Measurements from ENCODE around the gene APC2.

APC2 gene

DNA sequence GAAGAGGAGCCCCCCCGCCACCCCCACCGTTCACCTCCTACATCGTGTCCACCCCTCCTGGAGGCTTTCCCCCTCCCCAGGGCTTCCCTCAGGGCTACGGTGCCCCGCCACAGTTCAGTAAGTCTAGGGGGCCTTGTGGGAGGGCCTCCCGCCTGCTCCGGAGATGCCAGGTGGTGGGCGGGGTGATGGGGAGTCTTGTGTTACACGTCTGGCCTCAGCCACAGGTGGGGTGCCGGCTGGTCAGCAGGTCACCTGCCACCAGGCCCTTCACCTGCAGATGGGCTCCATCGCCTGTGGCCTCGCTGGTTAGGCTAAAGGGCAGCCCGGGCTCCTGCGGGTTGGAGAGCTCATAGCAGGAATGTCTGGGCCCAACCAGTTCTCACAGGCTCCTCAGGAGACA is 19.7 kb upstream of the APC2 start:
- no peak for DNase-seq (ENCODE audit: low spot score)

DNA sequence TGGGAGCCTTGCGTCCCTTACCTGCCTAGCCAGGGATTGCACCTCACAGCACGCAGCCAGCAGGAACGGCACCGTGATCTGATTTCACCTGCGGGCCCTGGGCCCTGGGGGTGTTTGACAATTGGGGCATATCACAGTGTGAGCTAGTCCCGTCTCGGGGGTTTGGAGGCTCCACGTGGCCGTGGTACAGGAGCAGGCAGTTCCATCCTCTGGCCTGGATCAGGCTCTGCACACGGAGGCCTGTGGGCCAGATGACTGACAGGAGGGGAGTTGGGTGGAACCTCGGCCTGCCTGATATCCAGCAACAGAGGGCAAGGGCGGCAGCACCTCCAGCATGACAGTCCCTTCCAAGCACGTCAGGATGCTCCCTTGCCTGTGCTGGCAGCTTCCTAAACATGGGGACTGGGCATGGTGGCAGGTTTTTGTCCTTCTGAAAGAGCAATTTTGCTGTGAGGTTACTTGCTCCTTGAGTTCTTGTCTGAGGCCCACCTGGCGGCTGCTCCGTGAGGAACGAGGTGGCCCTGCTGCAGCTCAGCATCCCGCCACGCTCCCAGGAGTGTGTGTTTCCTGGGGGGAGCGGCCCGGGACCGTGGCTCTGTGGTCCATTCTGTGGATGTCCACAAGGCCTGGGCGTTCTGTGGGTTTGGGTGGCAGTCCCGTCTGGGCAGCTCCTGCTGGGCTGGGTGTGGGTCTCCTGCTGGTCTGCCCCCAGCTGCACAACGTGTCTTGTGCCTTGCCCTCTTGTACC is 18.0 kb upstream of the APC2 start:
- DNase-seq (ENCODE audit: low spot score): no peak

DNA sequence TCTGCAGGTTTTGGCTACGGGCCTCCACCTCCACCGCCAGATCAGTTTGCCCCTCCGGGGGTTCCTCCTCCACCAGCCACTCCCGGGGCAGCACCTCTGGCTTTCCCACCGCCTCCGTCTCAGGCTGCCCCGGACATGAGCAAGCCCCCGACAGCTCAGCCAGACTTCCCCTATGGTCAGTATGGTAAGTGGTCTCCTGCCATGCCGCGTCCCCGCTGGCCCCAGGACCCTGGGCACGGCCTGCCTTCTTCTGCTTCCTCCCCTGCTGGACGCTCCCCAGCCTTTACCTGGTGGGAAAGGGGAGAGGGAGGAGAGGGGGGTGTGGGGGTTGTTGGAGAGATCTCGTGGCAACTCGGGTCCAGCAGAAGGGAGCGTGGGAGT is 17.4 kb upstream of the APC2 start:
- no peak for DNase-seq (ENCODE audit: low spot score)

DNA sequence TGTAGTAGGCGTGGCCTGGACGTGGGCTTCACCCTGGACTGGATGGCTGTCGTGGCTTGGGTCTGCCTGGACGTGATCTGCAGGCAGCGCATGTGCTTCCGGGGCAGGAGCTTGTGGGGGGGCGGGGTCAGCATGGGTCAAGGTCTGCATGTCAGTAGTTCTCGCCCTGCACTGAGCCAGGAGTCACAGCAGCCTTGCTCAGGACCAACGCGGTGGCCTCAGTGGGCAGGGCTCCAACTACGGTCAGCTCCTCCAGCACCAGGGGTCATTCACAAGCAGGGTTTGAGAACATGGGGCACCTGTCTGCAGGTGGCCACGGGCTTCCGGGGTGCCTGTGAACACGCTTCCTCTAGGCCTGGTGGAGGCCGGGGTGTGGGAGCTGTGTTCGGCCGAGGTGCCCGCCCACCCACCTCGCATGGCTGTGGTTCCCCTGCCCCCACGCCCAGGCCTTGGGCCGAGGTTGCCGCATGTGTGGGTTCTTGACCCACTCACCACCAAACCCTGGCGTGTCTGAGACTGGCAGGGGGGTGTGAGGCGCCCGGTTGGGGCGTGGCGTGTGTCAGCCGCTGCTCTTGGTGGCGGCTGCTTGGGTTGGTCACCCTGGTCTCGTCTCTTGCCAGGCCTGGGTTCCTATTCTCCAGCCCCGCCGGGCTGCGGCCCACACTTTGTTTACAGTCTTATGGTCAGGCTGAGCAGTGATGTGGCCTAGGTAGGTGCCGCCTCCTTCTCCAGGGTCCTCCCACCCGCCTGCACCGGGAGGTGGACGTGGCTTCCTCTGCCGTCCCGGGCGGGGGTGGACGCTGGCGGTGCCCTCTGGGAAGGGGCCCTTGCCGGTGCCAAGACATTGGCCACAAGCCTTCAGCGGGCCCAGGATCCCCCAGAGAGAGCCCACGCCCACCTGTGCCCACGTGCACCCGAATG is 16.5 kb upstream of the APC2 start:
- no peak for DNase-seq (ENCODE audit: low spot score)

DNA sequence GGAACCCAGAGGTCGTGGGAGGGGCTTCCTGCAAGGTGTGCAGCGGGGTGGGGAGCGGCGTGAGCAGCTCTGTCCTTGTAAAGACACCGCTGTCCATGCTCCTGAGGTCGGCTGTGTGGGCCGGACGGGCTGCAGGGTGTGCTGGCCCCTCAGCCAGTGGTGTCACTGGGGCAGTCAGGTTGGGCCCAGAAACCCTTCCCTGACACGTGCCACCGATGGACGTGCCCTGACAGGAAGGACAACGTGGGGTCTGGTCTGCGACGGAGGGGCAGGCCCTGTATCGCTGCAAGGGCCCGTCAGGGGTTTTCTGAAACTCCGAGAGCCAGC is 15.9 kb upstream of the APC2 start:
- no peak for DNase-seq (ENCODE audit: low spot score)

DNA sequence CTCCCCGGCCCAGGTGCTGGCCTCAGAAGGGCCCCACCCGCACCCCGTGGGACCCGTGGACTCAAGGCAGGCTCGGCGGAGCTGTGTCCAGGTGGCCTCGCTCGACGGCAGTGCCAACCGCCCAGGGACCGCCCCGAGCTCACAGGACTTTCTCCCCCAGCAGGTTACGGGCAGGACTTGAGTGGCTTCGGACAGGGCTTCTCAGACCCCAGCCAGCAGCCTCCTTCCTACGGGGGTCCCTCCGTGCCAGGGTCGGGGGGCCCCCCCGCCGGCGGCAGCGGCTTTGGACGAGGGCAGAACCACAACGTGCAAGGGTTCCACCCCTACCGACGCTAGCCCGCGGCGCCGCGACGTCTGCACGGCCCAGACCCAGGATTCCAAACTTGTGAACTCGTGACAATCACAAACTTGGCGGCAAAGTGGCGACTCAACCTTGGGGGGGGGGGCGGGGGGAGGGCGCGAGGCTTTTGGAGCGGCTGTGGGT is 15.3 kb upstream of the APC2 start:
- no peak for DNase-seq (ENCODE audit: low spot score)

DNA sequence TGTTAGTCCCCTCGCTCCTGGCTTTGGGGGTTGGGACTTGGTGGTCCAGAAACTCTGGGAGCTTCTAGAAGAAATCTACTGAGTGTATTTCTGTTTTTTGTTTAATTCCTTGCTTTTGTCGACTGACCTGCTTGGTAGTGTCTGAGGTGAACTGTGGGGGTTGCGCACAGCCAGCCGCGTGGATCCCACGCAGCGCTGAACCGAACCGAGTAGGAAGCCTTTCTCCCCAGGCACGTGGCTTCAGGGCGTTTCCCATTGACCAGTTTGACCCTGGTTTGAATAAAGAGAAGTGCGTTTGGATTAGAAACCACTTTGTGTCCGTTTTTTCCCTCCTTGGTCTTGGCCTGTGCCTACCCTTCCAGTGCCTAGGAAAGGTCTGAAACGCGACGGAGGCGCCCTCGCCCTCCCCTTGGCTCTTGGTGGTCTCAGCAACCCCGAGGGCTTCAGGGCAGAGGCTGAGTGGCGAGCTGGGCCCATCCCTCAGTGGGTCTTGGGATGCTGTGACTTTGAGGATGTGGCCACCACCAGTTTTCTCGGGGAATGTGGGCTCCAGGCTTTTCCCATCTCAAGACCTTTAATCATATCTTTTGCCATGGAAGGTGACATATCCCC is 14.4 kb upstream of the APC2 start:
- no peak for DNase-seq (ENCODE audit: low spot score)

DNA sequence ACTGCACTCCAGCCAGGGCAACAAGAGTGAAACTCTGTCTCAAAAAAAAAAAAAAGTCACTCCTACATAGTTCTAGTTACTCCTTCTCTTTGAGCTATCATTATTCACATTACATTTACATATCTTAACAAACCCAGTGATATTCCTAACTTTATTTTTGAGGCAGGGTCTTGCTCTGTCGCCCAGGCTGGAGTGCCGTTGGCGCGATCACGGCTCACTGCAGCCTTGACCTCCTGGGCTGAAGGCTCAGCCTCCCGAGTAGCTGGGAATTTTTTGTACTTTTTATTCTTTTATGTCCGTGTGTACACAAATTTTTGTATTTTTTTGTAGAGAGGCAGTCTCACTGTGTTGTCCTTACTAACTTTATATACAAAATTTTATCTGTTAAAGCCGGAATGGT is 12.3 kb upstream of the APC2 start:
- no peak for DNase-seq (ENCODE audit: low spot score)

DNA sequence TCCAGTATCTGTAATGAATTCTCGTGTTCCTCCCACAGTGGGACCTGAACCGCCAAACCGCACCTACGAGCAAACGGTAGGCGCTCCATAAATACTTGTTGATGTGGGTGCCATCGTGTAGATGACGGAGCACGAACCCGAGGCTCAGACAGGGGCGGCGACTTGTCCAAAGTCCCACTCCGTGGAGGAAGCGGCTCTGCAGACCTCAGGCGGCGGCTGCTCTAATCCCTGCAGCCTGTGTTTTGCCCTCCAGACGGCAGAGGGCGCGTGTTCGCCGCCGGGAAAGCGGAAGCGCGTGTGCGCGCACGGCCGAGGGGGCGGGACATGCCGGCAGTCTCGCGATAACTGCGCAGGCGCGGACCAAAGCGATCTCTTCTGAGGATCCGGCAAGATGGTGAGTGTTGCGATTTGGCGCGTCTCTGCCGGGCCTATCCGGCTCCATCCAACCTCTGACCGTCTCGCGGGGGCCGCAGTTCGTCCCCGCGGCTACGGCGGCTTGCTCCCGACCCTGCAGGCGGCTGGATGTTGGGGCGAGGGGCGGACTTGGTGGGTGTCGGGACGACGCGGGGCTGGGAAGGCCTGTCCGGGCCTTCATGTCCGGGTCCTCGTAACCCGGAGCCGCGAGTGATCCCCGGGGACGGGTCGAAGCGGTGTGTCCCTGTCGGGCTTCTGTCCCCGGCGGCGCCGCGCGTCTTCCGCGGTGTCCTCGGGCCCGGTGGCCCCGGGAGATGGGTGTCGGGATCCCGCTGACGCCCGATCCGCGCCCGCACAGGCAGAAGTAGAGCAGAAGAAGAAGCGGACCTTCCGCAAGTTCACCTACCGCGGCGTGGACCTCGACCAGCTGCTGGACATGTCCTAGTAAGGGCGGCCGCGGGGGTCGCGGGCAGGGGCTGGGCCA is 11.6 kb upstream of the APC2 start, which contains the start of gene RPS15:
Gene RPS15, plus strand, starts transcription at position 362 of the 898 bp plus-strand sequence. Its CDS starts 30 bp downstream, at position 392.
- peak; percentile 95 for DNase-seq (ENCODE audit: low spot score)

DNA sequence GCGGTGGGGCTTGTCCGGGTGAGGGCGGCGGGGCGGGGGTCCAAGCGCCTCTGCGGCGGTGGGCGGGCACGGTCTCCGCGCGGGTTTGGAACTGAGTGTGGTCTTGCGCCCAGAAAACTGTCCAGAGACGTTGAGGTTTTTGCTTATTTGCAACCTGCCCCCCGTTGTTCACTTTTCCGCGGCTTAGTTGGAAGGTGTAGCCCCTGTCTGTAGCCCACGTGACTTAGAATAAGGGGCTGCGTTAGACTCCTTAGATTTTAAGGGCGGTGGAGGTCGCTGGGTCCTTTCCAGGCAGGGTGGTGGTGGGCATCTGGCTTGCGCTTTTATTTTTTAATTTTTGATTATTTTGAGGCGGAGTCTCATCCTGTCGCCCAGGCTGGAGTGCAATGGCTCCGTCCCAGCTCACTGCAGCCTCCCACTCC is 11.0 kb upstream of the APC2 start:
- no peak for DNase-seq (ENCODE audit: low spot score)

DNA sequence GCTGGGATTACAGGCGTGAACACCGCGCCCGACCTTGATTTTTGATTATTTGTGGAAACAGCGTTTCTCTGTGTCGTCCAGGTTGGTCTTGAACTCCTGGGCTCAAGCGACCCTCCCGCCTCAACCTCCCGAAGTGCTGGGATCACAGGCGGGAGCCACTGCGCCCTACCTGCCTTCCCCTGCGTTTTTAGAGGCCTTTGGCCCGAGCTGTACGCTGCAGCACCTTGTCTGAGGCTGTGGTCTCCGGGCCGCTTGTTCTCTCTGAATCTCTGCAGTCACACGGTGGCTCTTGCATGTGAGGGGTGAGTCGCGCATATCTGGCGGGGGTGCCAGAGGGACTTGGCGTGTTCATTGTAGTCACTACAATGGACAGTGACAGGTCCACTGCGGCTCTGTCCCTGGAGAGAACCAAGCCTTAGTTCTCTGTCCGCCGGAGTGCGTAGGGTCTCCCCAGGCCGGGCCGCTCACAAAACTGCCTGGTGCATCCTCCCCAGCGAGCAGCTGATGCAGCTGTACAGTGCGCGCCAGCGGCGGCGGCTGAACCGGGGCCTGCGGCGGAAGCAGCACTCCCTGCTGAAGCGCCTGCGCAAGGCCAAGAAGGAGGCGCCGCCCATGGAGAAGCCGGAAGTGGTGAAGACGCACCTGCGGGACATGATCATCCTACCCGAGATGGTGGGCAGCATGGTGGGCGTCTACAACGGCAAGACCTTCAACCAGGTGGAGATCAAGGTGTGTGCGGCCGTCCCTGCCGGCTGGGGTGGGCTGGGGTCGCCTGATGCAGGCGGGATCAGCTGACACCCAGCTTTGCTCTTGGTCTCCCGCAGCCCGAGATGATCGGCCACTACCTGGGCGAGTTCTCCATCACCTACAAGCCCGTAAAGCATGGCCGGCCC is 10.2 kb upstream of the APC2 start:
- DNase-seq (ENCODE audit: low spot score): peak; percentile 32

DNA sequence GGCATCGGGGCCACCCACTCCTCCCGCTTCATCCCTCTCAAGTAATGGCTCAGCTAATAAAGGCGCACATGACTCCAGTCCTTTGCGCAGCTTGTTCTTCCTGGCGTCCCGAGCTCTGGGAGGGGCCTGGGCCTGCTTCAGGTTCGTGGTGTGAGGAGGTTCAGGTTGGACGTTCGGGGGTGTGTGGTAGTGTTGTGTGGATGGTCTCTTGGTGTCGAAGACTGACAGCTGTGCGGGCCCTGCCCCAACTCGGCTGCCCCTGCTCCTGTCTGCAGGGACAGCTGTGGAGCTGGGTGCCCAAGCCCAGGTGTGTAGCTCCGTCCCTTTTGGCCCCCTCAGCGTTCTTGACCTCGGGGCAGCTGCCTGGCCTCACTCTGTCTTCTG is 9.5 kb upstream of the APC2 start:
- DNase-seq (ENCODE audit: low spot score): no peak

DNA sequence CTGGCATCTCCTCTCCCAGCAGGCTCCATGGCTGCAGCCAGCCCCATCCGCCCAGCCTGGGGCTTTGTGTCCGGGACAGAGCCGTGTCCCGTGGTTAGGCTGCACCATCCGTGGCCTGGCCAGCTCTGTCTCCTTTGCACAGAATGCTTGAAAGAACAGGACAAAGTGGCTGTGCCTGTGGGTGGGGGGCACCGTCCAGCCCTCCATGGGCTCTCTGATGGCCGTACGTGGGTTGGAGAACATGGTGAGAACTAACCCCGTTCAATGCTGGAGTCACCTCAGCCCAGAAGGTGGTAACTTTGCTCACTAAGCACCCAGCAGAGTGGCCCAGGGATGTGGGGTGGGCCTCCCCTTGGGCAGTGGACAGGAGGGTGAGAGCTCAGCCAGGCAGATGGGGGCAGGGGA is 8.9 kb upstream of the APC2 start:
- no peak for DNase-seq (ENCODE audit: low spot score)

DNA sequence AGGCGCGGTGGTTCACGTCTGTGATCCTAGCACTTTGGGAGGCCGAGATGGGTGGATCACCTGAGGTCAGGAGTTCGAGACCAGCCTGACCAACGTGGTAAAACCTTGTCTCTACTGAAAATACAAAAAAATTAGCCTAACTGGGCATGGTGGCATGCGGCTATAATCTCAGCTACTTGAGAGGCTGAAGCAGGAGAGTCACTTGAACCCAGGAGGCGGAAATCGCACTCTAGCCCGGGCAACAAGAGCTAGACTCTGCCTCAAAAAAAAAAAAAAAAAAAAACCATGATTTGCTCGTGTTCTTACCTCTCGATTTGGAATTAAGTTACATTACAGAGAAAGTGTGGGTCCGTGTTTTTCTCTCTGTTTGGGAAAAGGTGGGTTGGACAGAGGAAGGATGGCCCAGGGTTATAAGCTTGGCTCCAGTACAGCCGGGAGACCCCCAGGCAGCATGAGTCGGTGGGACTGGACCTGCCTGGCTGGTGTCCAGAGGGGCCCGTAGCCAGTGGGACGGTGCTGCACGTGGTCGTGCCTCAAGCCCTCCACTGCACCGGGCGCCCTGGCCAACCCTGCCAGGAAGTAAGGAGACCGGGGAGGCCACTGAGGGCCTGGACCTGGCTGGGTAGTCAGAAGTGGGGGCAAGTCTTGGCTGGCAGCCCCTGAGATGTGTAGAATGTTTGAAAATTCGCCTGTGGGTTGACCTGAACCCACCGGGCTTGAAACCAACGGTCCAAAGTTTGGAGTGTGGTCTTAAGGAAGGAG is 8.1 kb upstream of the APC2 start:
- DNase-seq (ENCODE audit: low spot score): no peak

DNA sequence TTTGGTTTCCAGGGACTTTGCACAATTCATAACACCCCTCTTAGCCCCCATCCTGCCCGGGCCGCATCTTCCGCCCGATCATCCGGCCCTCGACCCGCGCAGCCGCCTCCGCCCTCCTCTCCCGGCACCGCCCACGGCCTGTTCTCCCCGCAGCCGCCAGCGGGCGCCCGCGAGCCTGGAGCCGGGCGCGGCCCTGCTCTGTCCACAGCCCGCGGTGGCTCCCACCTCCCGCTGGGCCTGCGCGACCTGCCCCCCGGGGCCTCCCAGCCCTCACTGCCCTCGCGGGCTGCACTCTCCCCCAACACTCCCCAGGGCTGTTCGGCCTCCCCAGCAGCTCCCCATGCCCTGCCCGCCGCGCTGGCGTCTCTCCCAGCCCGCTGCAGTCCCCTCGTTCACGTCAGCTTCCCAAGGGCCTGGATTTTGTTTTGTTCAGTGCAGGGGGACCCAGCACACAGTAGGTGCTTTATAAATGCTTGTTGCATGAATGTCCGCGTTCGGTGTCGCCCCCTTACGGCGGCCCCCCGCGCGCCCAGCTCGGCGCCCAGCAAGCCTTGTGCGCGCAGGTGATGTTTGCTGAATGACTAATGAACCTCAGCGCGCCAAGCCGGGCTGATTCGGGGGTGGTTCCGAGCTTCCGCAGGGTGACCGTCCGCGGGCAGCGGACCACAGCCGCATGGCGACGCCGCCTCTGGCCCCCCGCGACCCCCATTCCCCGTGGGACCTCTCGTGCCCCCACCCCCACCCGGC is 4.6 kb upstream of the APC2 start:
- DNase-seq (ENCODE audit: low spot score): peak; percentile 57

DNA sequence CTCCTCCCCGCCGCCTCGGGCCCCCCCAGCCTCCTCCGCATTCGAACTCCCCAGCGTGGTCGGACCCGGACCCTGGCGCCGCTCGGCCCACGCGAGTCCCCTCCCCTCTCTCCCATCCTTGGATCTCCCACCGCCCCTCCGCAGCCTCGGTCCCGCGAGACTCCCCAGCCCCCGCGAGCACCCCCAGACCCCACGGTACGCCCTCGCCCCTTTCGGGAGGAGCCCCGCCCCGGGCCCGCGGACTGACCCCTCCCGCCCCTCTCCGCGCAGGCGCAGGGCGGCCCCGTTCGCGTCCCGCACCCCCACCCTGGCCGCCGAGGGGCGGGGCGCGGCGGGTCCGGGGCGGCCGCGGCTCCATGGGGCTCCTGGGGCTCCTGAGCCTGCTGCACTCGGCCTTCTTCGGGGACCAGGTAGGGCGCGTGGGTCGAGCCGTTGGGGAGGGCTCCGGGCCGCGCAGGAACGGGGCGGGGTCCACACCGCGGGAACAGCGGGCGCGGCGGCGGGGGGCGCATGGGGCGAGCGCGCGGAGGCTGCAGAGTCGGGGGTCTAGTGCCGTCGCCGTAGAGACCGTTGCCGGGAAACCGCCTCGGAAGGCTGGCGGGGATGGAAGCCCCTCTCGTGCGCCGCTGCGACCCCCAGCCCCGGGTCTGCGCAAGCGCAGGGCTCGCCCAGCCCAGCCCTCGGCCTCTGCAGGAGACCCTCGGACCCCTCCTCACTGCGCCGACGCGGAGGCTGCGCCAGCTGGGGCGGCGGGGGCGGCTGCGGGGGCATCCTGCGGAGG is 3.8 kb upstream of the APC2 start:
- DNase-seq (ENCODE audit: low spot score): no peak

DNA sequence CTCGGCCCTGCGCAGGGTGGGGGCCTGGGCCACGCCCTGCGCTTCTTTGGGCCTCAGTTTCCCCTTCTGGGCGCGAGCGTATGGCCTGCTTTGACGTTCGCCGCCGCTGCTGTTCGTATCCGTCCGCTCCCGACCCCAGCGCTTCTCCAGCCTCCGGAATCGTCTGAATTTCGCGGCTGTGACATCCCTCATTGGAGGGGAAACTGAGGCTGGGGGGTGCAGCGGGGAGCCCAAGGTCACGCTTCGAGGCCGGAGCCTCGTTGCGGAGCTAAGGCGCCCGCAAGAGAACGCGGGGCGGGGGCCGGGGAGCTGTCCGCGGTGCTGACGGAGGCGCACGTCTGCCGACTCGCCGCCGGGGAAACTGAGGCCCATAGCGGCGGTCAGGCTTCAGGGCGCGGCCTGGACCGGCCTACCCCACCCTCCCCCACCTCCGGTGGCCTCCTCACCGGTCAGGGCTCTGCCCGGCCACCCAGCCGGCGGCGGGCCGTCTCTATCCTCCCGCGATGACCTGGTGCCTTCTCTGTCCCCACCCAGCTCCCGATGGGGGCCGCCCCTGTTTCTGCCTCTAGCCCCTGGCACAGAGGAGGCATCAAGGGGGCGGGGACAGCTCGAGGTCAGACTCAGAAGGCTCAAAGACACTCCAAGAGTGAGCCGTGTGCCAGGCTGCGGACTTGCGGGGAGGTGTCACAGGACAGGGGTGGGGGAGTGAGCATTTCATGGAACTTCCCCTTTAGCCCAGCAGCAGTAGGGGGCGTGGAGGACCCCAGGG is 3.0 kb upstream of the APC2 start:
- no peak for DNase-seq (ENCODE audit: low spot score)

DNA sequence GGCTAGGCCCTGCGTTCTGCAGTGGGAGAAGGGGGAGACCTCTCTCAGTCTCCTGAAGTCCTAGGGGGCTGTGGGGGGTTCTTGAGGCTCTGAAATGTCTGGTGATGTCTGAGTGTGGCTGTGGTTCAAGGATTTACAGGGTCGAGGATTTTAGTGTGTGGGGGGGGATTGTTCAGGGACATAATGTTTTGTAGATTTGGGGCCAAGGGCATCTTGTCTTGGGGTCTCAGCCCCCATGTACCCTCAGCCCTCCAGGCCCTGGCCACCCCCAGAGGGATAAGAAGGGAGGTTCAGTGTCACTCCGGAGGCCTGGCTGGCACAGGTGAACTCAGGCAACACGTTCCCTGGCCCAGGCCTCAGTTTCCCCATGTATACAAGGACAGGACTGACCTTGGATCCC is 2.4 kb upstream of the APC2 start:
- no peak for DNase-seq (ENCODE audit: low spot score)

Data from kidney capillary endothelial cell (primary cell).